ENCODE measurements around the gene SH3TC1.

The SH3TC1 gene

GRCh38 chr4:8164194-8164565, 34.9 kb upstream of the SH3TC1 start:
- DNase-seq = no peak

GRCh38 chr4:8164687-8165086, 34.4 kb upstream of the SH3TC1 start:
- no peak for DNase-seq

- no peak for DNase-seq
Measured at GRCh38 chr4:8165374-8165896, 33.7 kb upstream of the SH3TC1 start.

- peak in 1 of 2 experiments; percentile 42 for DNase-seq
Measured at GRCh38 chr4:8167291-8167690, 31.8 kb upstream of the SH3TC1 start.

GRCh38 chr4:8167815-8168214, 31.3 kb upstream of the SH3TC1 start:
- peak; percentile 56 to 72 for DNase-seq

- DNase-seq = no peak
Measured at GRCh38 chr4:8168232-8168631, 30.9 kb upstream of the SH3TC1 start.

- no peak for DNase-seq
Measured at GRCh38 chr4:8168832-8169598, 30.1 kb upstream of the SH3TC1 start.

GRCh38 chr4:8169763-8170162, 29.3 kb upstream of the SH3TC1 start:
- no peak for DNase-seq

- no peak for DNase-seq
Measured at GRCh38 chr4:8170341-8170740, 28.7 kb upstream of the SH3TC1 start.

GRCh38 chr4:8171266-8171665, 27.8 kb upstream of the SH3TC1 start:
- DNase-seq = no peak

- no peak for DNase-seq
Measured at GRCh38 chr4:8171984-8172924, 26.8 kb upstream of the SH3TC1 start.

- DNase-seq = no peak
Measured at GRCh38 chr4:8173492-8174242, 25.4 kb upstream of the SH3TC1 start.

- no peak for DNase-seq
Measured at GRCh38 chr4:8174970-8175369, 24.1 kb upstream of the SH3TC1 start.

- DNase-seq = no peak
Measured at GRCh38 chr4:8175686-8176085, 23.4 kb upstream of the SH3TC1 start.

- peak; percentile 39 to 44 for DNase-seq
Measured at GRCh38 chr4:8176547-8177399, 22.3 kb upstream of the SH3TC1 start.

GRCh38 chr4:8177552-8177951, 21.5 kb upstream of the SH3TC1 start:
- DNase-seq = no peak

GRCh38 chr4:8177956-8178355, 21.1 kb upstream of the SH3TC1 start:
- no peak for DNase-seq

GRCh38 chr4:8179074-8179473, 20.0 kb upstream of the SH3TC1 start:
- DNase-seq = no peak

GRCh38 chr4:8179771-8180170, 19.3 kb upstream of the SH3TC1 start:
- no peak for DNase-seq

GRCh38 chr4:8180310-8181093, 18.6 kb upstream of the SH3TC1 start:
- DNase-seq = no peak

GRCh38 chr4:8181119-8181518, 18.0 kb upstream of the SH3TC1 start:
- DNase-seq = no peak
